ENCODE measurements around the gene SLC7A7.
"Not testable (repeated sequence)": the region's sequence is repeated elsewhere in the genome, so short reads cannot be mapped to it uniquely, and the experiment has no call there.

The SLC7A7 gene

DNA sequence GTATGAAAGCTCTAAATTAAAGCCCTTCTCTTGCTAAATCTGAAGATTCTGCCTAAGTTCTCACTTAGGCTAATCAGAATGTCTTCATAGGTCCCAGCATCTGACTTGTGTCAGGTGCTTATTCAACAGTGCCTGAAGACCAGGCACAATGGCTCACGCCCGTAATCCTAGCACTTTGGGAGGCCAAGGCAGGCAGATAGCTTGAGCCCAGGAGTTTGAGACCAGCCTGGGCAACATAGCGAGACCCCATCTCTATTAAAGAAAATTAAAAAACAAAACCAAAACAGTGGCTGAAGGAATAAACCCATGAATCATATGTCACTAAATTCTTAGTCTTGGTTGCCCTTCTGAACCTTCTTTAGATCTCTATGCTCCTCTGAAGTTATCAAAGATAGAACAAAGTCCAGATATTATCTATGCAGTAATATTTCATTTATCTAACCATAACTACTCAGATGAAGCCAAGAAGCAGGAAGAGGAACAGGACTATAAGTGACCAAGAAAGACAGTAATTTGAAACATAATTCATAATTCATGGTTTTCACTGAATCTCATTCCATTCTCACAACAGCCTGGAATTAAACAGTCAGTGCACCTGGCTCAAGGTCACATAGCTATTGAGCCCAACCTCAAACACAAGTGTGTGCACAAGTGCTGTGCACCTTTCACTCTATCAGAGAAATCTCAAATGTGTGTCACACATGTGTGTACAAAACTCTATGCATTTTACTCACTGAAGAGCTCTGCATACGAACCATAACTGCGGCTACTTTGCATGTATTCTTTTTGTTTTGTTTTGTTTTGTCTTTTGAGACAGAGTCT is 6.6 kb downstream of the SLC7A7 start:
- H3K4me3 ChIP-seq (replicated peaks in 1 of 2; ENCODE audit: low read depth in 2 of 2, low read length in 2 of 2) = no peak overlapping the region
- no peak for DNase-seq (ENCODE audit: low read depth in 2 of 2)
- TF ChIP-seq, protein P1, sequence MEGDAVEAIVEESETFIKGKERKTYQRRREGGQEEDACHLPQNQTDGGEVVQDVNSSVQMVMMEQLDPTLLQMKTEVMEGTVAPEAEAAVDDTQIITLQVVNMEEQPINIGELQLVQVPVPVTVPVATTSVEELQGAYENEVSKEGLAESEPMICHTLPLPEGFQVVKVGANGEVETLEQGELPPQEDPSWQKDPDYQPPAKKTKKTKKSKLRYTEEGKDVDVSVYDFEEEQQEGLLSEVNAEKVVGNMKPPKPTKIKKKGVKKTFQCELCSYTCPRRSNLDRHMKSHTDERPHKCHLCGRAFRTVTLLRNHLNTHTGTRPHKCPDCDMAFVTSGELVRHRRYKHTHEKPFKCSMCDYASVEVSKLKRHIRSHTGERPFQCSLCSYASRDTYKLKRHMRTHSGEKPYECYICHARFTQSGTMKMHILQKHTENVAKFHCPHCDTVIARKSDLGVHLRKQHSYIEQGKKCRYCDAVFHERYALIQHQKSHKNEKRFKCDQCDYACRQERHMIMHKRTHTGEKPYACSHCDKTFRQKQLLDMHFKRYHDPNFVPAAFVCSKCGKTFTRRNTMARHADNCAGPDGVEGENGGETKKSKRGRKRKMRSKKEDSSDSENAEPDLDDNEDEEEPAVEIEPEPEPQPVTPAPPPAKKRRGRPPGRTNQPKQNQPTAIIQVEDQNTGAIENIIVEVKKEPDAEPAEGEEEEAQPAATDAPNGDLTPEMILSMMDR (IDR thresholded peaks at IDR 0.05; ENCODE audit: low read depth, low read length) = no peak

DNA sequence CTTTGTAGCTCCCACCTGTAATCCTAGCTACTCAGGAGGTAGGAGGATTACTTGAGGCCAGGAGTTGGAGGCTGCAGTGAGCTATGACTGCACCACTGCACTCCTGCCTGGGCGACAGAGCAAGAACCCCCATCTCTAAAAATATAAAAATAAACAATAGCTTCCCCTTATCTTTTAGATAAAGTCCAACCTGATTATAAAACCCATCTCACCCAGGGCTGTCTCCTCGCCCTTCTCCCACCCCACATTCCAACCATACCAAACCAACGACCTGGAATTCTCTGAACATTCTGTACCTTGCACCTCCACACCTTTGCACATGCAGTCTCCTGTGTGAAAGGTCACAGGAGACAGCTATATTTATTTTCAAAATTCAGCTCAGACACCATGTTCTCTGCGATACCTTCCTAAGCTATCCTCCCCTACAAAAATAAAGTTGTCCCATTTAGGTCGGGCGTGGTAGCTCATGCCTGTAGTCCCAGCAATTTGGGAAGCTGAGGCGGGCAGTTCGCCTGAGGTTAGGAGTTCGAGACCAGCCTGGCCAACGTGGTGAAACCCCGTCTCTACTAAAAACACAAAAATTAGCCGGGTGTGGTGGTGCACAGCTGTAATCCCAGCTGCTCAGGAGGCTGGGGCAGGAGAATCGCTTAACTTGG is 7.7 kb downstream of the SLC7A7 start:
- TF ChIP-seq, protein P1 (IDR thresholded peaks at IDR 0.05; ENCODE audit: low read depth, low read length) = no peak
- DNase-seq (ENCODE audit: low read depth in 2 of 2) = no peak
- no peak overlapping the region for H3K4me3 ChIP-seq (replicated peaks in 1 of 2; ENCODE audit: low read depth in 2 of 2, low read length in 2 of 2)

DNA sequence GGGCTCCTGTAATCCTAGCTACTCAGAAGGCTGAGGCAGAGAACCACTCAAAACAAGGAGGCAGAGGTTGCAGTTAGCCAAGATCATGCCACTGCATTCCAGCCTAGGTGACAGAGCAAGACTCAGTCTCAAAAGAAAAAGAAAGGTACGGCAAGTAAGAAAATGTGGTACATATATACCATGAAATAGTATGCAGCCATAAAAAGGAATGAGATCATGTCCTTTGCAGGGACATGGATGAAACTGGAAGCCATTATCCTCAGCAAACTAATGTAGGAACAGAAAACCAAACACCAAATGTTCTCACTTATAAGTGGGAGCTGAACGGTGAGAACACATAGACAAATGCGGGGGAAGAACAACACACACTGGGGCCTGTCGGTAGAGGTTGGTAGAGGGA is 10.0 kb downstream of the SLC7A7 start:
- not testable (repeated sequence) for DNase-seq (ENCODE audit: low read depth in 2 of 2); H3K4me3 ChIP-seq (replicated peaks in 1 of 2; ENCODE audit: low read depth in 2 of 2, low read length in 2 of 2)

DNA sequence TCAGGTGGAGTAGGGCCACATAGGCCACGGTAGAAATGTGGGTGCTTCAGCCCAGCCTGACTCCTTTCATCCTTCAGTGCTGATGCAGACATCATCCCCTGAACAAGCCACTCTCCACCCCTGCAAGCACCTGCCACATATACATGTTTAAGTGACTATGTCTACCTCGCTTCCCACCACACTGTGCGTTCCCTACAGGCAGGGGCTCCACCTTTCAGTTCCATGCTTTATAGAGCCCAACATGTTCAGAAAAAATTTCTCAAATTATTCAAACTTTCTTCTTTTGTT is 11.6 kb downstream of the SLC7A7 start:
- no peak for DNase-seq (ENCODE audit: low read depth in 2 of 2)
- TF ChIP-seq, protein P1 (IDR thresholded peaks at IDR 0.05; ENCODE audit: low read depth, low read length) = no peak
- no peak overlapping the region for H3K4me3 ChIP-seq (replicated peaks in 1 of 2; ENCODE audit: low read depth in 2 of 2, low read length in 2 of 2)

DNA sequence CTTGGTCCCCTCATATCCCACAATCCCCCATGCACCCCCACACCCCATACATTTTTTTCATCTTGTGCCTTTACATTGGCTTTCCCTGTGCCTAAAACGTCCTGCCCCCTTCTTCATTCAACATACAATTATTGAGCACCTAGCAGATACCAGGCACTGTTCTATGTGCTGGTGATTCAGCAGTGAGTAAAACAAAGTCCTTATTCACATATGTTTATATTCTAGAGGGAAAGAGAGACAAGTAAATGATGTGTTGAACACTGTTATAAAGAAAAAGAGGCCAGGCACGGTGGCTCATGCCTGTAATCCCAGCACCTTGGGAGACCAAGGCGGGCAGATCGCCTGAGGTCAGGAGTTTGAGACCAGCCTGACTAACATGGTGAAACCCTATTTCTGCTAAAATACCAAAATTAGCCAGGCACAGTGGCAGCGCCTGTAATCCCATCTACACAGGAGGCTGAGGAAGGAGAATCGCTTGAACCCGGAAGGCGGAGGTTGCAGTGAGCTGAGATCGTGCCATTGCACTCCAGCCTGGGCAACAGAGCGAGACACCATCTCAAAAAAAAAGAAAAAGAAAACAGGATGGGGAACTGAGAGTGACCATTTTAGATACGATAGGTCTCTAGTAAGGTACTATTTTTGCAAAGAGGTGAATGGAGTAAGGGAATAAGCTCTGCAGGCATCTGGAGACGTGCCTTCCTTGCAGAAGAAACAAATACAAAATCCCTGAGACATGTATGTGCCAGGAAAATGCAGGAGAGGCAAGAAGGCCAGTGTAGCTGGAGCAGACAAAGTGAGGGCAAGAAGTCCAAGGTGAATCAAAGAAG is 12.2 kb downstream of the SLC7A7 start:
- no peak for DNase-seq (ENCODE audit: low read depth in 2 of 2)
- no peak overlapping the region for H3K4me3 ChIP-seq (replicated peaks in 1 of 2; ENCODE audit: low read depth in 2 of 2, low read length in 2 of 2)
- TF ChIP-seq, protein P1 (IDR thresholded peaks at IDR 0.05; ENCODE audit: low read depth, low read length) = no peak

GRCh38 chr14:22801716-22802115 is 13.5 kb downstream of the SLC7A7 start:
- TF ChIP-seq, protein P1 (IDR thresholded peaks at IDR 0.05; ENCODE audit: low read depth, low read length) = no peak
- DNase-seq (ENCODE audit: low read depth in 2 of 2) = no peak
- no peak overlapping the region for H3K4me3 ChIP-seq (replicated peaks in 1 of 2; ENCODE audit: low read depth in 2 of 2, low read length in 2 of 2)

GRCh38 chr14:22800346-22800745 is 14.9 kb downstream of the SLC7A7 start:
- no peak overlapping the region for H3K4me3 ChIP-seq (replicated peaks in 1 of 2; ENCODE audit: low read depth in 2 of 2, low read length in 2 of 2)
- TF ChIP-seq, protein P1 (IDR thresholded peaks at IDR 0.05; ENCODE audit: low read depth, low read length) = no peak
- DNase-seq (ENCODE audit: low read depth in 2 of 2) = no peak
